K562 (cell line): ENCODE results near the gene YPEL1. TPM values are rescaled to one million over a fixed set of nuclear protein-coding genes. Genes with fewer than 3 reads are reported as not detected.
A peak's percentile ranks its signal among the peaks of the same experiment; 100 is the strongest.

Experiments used
- ATAC-seq: fragments of 200-7000 bp; cut with Tn5 transposase; 3 replicates; pipeline ENCODE4 v1.9.1; 2020; ENCODE audit warnings: moderate library complexity
- BruUV-seq: library from RNA; stranded (reverse); fragments of 400-500 nt; replicated peaks from 2 replicates; lab custom pipeline; 2021; lab: Mats Ljungman, UMichigan
- CTCF ChIA-PET: fragments of 300-600 bp; formaldehyde crosslinking; extraction: SDS; loops from one replicate; lab custom pipeline; 2021; ENCODE audit warnings: low intra/inter-chr PET ratio; lab: Yijun Ruan, JAX
- POLR2A ChIA-PET: fragments of 300-600, 350-650 bp; sonication (Branson Sonifier 250); formaldehyde crosslinking; extraction: SDS; loops from one replicate; lab custom pipeline; 2021; ENCODE audit warnings: antibody characterized with exemption, inconsistent platforms; lab: Yijun Ruan, JAX
- DNase-seq, 4 experiments: peaks; one replicate each; pipeline versions ENCODE4 v3.0.0 to v3.0.0-alpha.2; 2011 to 2018; ENCODE audit warnings: low spot score in 3 of 4, mixed read lengths in 3 of 4; ENCODE audit errors: extremely low read depth in 1 of 4
- FAIRE-seq: peaks from 2 replicates; lab custom pipeline; 2011; peaks lifted over from hg19 to GRCh38; lab: Jason Lieb, UNC
- H2AFZ ChIP-seq: 2 replicates; pipeline ENCODE4 v1.6.0; 2011; ENCODE audit warnings: low read depth, low read length, control low read depth, inconsistent platforms
- H3K27ac ChIP-seq: fragments of 200-600 bp; 3 replicates; pipeline ENCODE4 v1.8.0; 2011; ENCODE audit warnings: low read depth, mild to moderate bottlenecking, control low read depth, inconsistent platforms, low read length, moderate library complexity, mixed read lengths; ENCODE audit errors: extremely low read depth
- H3K27me3 ChIP-seq, 2 experiments: fragments of 300-600 bp in 1 of 2; 2 replicates in 1 of 2; 3 replicates in 1 of 2; pipeline versions ENCODE4 v1.6.0 to v1.8.0; 2011; ENCODE audit warnings: inconsistent platforms in 2 of 2, low read length in 2 of 2, mild to moderate bottlenecking in 1 of 2, mixed read lengths in 1 of 2, moderate library complexity in 1 of 2; ENCODE audit not compliant: control insufficient read depth in 2 of 2, insufficient read depth in 2 of 2
- H3K36me3 ChIP-seq: fragments of 300-600 bp; 3 replicates; pipeline ENCODE4 v1.8.0; 2011; ENCODE audit warnings: mild to moderate bottlenecking, low read length, inconsistent platforms; ENCODE audit not compliant: control insufficient read depth, insufficient read depth
- H3K4me1 ChIP-seq, 2 experiments: fragments of 200-600 bp in 1 of 2; replicated peaks in 1 of 2; 2 replicates in 1 of 2; 3 replicates in 1 of 2; pipeline versions ENCODE4 v1.5.1 to v1.8.0; 2011; ENCODE audit warnings: inconsistent platforms in 2 of 2, low read length in 2 of 2, mild to moderate bottlenecking in 1 of 2, mixed read lengths in 1 of 2, moderate library complexity in 1 of 2; ENCODE audit not compliant: control insufficient read depth in 2 of 2, insufficient read depth in 2 of 2
- H3K4me2 ChIP-seq: 2 replicates; pipeline ENCODE4 v1.6.1; 2011; ENCODE audit warnings: low read length, control low read depth, inconsistent platforms, mixed read lengths; ENCODE audit not compliant: insufficient read depth
- H3K4me3 ChIP-seq: fragments of 200-600 bp; sonication (generic), shearing (Covaris generic); 2 replicates; pipeline ENCODE4 v1.5.1; 2016; ENCODE audit warnings: control low read depth, inconsistent platforms
- H3K79me2 ChIP-seq: fragments of 200-600 bp; 3 replicates; pipeline ENCODE4 v1.8.0; 2011; ENCODE audit warnings: low read length, inconsistent platforms; ENCODE audit not compliant: control insufficient read depth, insufficient read depth
- H3K9ac ChIP-seq, 2 experiments: 2 replicates each; pipeline versions ENCODE4 v1.6.0 to v1.6.1; 2011; ENCODE audit warnings: low read depth in 2 of 2, low read length in 2 of 2, control low read depth in 1 of 2, inconsistent platforms in 1 of 2, mild to moderate bottlenecking in 1 of 2, mixed read lengths in 1 of 2; ENCODE audit not compliant: insufficient read depth in 1 of 2
- H3K9me1 ChIP-seq: one replicate; pipeline ENCODE4 v1.6.0; 2011; ENCODE audit warnings: inconsistent platforms, mild to moderate bottlenecking, low read length, moderate library complexity; ENCODE audit not compliant: control insufficient read depth, insufficient read depth
- H3K9me3 ChIP-seq: replicated peaks from 2 replicates; pipeline ENCODE4 v1.5.1; 2011; ENCODE audit warnings: low read depth, low read length, inconsistent platforms; ENCODE audit not compliant: control insufficient read depth, insufficient read depth
- H4K20me1 ChIP-seq: replicated peaks from 2 replicates; pipeline ENCODE4 v1.6.1; 2011; ENCODE audit warnings: low read length, inconsistent platforms, mixed read lengths; ENCODE audit not compliant: control insufficient read depth, insufficient read depth
- CBX8 ChIP-seq: fragments of 200-600 bp; sonication (generic); IDR thresholded peaks from 2 replicates; pipeline ENCODE4 v1.6.1; 2012; ENCODE audit warnings: borderline replicate concordance, mixed run types, low read depth, mild to moderate bottlenecking, moderate library complexity, mixed read lengths, low read length, control low read depth, inconsistent platforms; ENCODE audit not compliant: poor library complexity, severe bottlenecking; ENCODE audit errors: extremely low read depth
- CCAR2 ChIP-seq: fragments of 200-400 bp; formaldehyde crosslinking; IDR thresholded peaks from 2 replicates; pipeline ENCODE4 v1.6.1; 2017; ENCODE audit warnings: mild to moderate bottlenecking, low read depth, low read length
- CCNT2 ChIP-seq: IDR thresholded peaks from 2 replicates; pipeline ENCODE4 v1.6.1; 2011; ENCODE audit warnings: borderline replicate concordance, low read depth, mild to moderate bottlenecking, moderate library complexity, mixed read lengths, low read length; ENCODE audit not compliant: insufficient read length; ENCODE audit errors: extremely low read depth
- ELF2 ChIP-seq: fragments of 250-450 bp; sonication (Bioruptor Pico); IDR thresholded peaks from 2 replicates; pipeline ENCODE4 v1.5.0; 2021; ENCODE audit warnings: mild to moderate bottlenecking
- ILF3 ChIP-seq: fragments of 450-650 bp; IDR thresholded peaks from 2 replicates; pipeline ENCODE4 v1.6.1; 2018; ENCODE audit warnings: antibody characterized with exemption, mild to moderate bottlenecking, moderate library complexity, borderline replicate concordance
- MAZ ChIP-seq, 2 experiments: fragments of 450-650 bp in 1 of 2; sonication (generic) in 1 of 2; formaldehyde crosslinking; IDR thresholded peaks in 1 of 2; conservative IDR thresholded peaks in 1 of 2; 2 replicates each; pipeline versions ENCODE4 v1.4.0 to v1.5.0; 2020; ENCODE audit warnings: mild to moderate bottlenecking in 1 of 2, missing genetic modification reagents in 1 of 2
- PHB ChIP-seq: fragments of 250-450 bp; sonication (Bioruptor Pico); IDR thresholded peaks from 2 replicates; pipeline ENCODE4 v1.5.0; 2021
- PHF21A ChIP-seq: fragments of 450-650 bp; IDR thresholded peaks from 2 replicates; pipeline ENCODE4 v1.6.1; 2017; ENCODE audit warnings: low read depth, borderline replicate concordance
- STAT6 ChIP-seq: sonication (generic); formaldehyde crosslinking; IDR thresholded peaks from 2 replicates; pipeline ENCODE4 v1.8.1; 2023; ENCODE audit warnings: mild to moderate bottlenecking, missing genetic modification reagents
- THAP12 ChIP-seq: fragments of 250-450 bp; sonication (Bioruptor Pico); IDR thresholded peaks from 2 replicates; pipeline ENCODE4 v1.9.0; 2021; ENCODE audit warnings: mild to moderate bottlenecking, inconsistent platforms
- TRIM25 ChIP-seq: fragments of 450-650 bp; IDR thresholded peaks from 2 replicates; pipeline ENCODE4 v1.7.0; 2016; ENCODE audit warnings: borderline replicate concordance
- ZKSCAN3 ChIP-seq: fragments of 250-450 bp; sonication (Bioruptor Pico); IDR thresholded peaks from 2 replicates; pipeline ENCODE4 v1.4.0; 2020
- WGBS: fragments of 100-300 bp; shearing (Covaris generic); methylation state at CpG from one replicate; pipeline ENCODE4 v1.1.6; 2016; ENCODE audit warnings: low coverage, mixed read lengths; ENCODE audit not compliant: insufficient coverage; ENCODE audit errors: missing lambda C conversion rate; 5-methylcytosine and 5-hydroxymethylcytosine counted together
- in situ Hi-C: fragments of 300-500 bp; cut with MboI; formaldehyde crosslinking; loops from 4 replicates; pipeline ENCODE4 v1.15.0; 2018; ENCODE audit warnings: inconsistent platforms, mixed read lengths
- intact Hi-C: fragments of 100-400 bp; cut with micrococcal nuclease; formaldehyde crosslinking; loops from 2 replicates; pipeline ENCODE4 v1.14.2; 2022
- polyA plus RNA-seq, 8 experiments: library from polyadenylated mRNA; depleted of rRNA in 4 of 8; stranded (reverse) in 5 of 8; unstranded in 3 of 8; fragments of >200 nt; fragmentation: Nextera tagmentation in 2 of 8; fragmentation: Illumina TruSeq in 1 of 8; extraction: Ambion mirVana in 2 of 8; extraction: Trizol in 1 of 8; gene quantifications; 2 replicates each; pipeline versions ENCODE4 v1.2.1 to v1.2.3, GENCODE V29; 2011 to 2014; ENCODE audit warnings: inconsistent platforms in 1 of 8, missing spikeins in 1 of 8
- total RNA-seq, 7 experiments: library from RNA; depleted of rRNA in 6 of 7; stranded (reverse); fragments of >200 nt in 6 of 7; fragmentation: Illumina TruSeq in 2 of 7; extraction: Trizol in 2 of 7; gene quantifications; 2 replicates each; pipeline versions ENCODE4 v1.2.1 to v1.2.3, GENCODE V29; 2011 to 2021; ENCODE audit warnings: low replicate concordance in 1 of 7

Gene YPEL1
- total and polyA plus RNA-seq, 9 of the 15 experiments (the other 6 are each of a cell fraction or from before 2014, with no cell fraction given) = 0.07 to 2.2 (median 0.46) TPM

- Histone ChIP-seq H3K4me3 (no peak overlapping the region), H2AFZ (no peak overlapping the region), H3K27ac (no peak overlapping the region), H3K9me3 (no peaks in the 10 kb centered on the region), H3K9me1 (peaks cover 3% of the 10 kb centered on the region), H3K9ac (peak overlapping the region in 1 of 2 experiments; percentile 46; a peak in 2 of 4 replicates), H3K27me3 (no peaks in the 10 kb centered on the region), H3K36me3 (peaks cover 69% of the 10 kb centered on the region), H3K4me2 (no peak overlapping the region), H3K79me2 (no peaks in the 10 kb centered on the region), H4K20me1 (peaks cover 13% of the 10 kb centered on the region), H3K4me1 (peaks cover 0 to 43% of the 10 kb centered on the region in 2 experiments; a peak in 2 of 5 replicates)
- CTCF ChIA-PET = interaction anchor here (0.7 kb wide), 1 partner anchor 48 kb away, joined by 6 read pairs; no protein-coding TSS in a partner anchor
- DNase-seq (peak in 1 of 4 experiments; percentile 64), ATAC-seq (no peak), FAIRE-seq (no peak)
- in situ Hi-C loops (no loop called here), intact Hi-C loops (no loop called here)
- POLR2A ChIA-PET = interaction anchor here (0.6 to 8.8 kb wide), 8 partner anchors 7 to 243 kb away, joined by 3 to 111 read pairs (median 4); partner anchors contain the start of gene CCDC116
- 85% methylated on average over 20 of the region's 20 CpGs for WGBS
- no TSS peak for BruUV-seq
- no peak for TF ChIP-seq CCAR2
- TF ChIP-seq MAZ (CRISPR knock-in tag; conservative IDR thresholded peaks at IDR 0.05 in 1 of 2, IDR thresholded peaks at IDR 0.05 in 1 of 2) = no peak
- TF ChIP-seq PHB = peak; percentile 71
- no peak for TF ChIP-seq ILF3
- TF ChIP-seq ELF2 (CRISPR knock-in tag) = 0 out of 2 replicates have a peak, but pooled peaks have one; percentile 45
- no peak for TF ChIP-seq TRIM25
- TF ChIP-seq CCNT2 = no peak
- TF ChIP-seq STAT6 (CRISPR knock-in tag) = no peak
- TF ChIP-seq ZKSCAN3 (CRISPR knock-in tag) = no peak
- no peak for TF ChIP-seq CBX8
- TF ChIP-seq PHF21A = no peak
- TF ChIP-seq THAP12 (CRISPR knock-in tag) = 0 out of 2 replicates have a peak, but pooled peaks have one; percentile 45
These were observed 40.7 kb downstream of the YPEL1 start for GRCh38 chr22:21694795-21695429.
